NCI-H2171 treated with DMSO at 0.1 percent for 48 hours (cell line): ENCODE data around the gene RNGTT.
"Not testable (repeated sequence)": the region's sequence is repeated elsewhere in the genome, so short reads cannot be mapped to it uniquely, and the experiment has no call there.

Experiments
- DNase-seq: peaks from one replicate; lab custom pipeline; 2025; lab: John Stamatoyannopoulos, UW

RNGTT gene

GRCh38 chr6:88970301-88970700, 6.9 kb upstream of the RNGTT start:
- DNase-seq, result no peak

GRCh38 chr6:88969255-88969654, 5.8 kb upstream of the RNGTT start:
- not testable (repeated sequence) for DNase-seq

- no peak for DNase-seq
Observed at GRCh38 chr6:88967891-88968290, 4.5 kb upstream of the RNGTT start.

GRCh38 chr6:88965691-88966090, 2.3 kb upstream of the RNGTT start:
- DNase-seq, result no peak

GRCh38 chr6:88964509-88964908, 1.1 kb upstream of the RNGTT start:
- DNase-seq, result no peak

GRCh38 chr6:88958842-88959241, 4.6 kb downstream of the RNGTT start:
- no peak for DNase-seq

- DNase-seq, result no peak
Observed at GRCh38 chr6:88953550-88954386, 9.7 kb downstream of the RNGTT start.

GRCh38 chr6:88952065-88952704, 11.2 kb downstream of the RNGTT start:
- DNase-seq, result peak; percentile 2

- DNase-seq, result no peak
Observed at GRCh38 chr6:88945415-88946008, 17.9 kb downstream of the RNGTT start.

- no peak for DNase-seq
Observed at GRCh38 chr6:88933521-88933920, 29.9 kb downstream of the RNGTT start.

GRCh38 chr6:88932019-88932418, 31.4 kb downstream of the RNGTT start:
- DNase-seq, result not testable (repeated sequence)

- no peak for DNase-seq
Observed at GRCh38 chr6:88922775-88923548, 40.5 kb downstream of the RNGTT start.

- DNase-seq, result no peak
Observed at GRCh38 chr6:88921734-88922133, 41.7 kb downstream of the RNGTT start.

GRCh38 chr6:88920774-88921733, 42.4 kb downstream of the RNGTT start:
- DNase-seq, result no peak

GRCh38 chr6:88920088-88920487, 43.3 kb downstream of the RNGTT start:
- no peak for DNase-seq

GRCh38 chr6:88919032-88919431, 44.4 kb downstream of the RNGTT start:
- DNase-seq, result peak; percentile 27

GRCh38 chr6:88916615-88917208, 46.7 kb downstream of the RNGTT start:
- DNase-seq, result no peak

- DNase-seq, result no peak
Observed at GRCh38 chr6:88914895-88915598, 48.4 kb downstream of the RNGTT start.

GRCh38 chr6:88914180-88914579, 49.2 kb downstream of the RNGTT start:
- no peak for DNase-seq

GRCh38 chr6:88913471-88913870, 49.9 kb downstream of the RNGTT start:
- no peak for DNase-seq
